CD14-positive monocyte (primary cell): Measurements from ENCODE around the gene CHIT1. TPM values are rescaled to one million over a fixed set of nuclear protein-coding genes. Genes with fewer than 3 reads are reported as not detected.

ENCODE experiments used
- DNase-seq, 3 donors: peaks; one replicate each; pipeline ENCODE4 v3.0.0-alpha.2; 2011 to 2022
- H2AFZ ChIP-seq: 2 replicates; pipeline ENCODE4 v1.6.0; 2012; ENCODE audit warnings: mild to moderate bottlenecking, low read depth, low read length, inconsistent platforms; ENCODE audit not compliant: insufficient read depth, poor library complexity, severe bottlenecking
- H3K27ac ChIP-seq, 2 donors: 1 replicate in 1 of 2; 2 replicates in 1 of 2; pipeline ENCODE4 v1.5.1; 2012 to 2013; ENCODE audit warnings: low read length in 2 of 2, control low read depth in 1 of 2, inconsistent platforms in 1 of 2, low read depth in 1 of 2, mild to moderate bottlenecking in 1 of 2
- H3K27me3 ChIP-seq, 2 donors: one replicate each; pipeline versions ENCODE4 v1.6.0 to v1.6.1; 2011 to 2013; ENCODE audit warnings: low read length in 2 of 2; ENCODE audit not compliant: control insufficient read depth in 2 of 2, insufficient read depth in 2 of 2
- H3K36me3 ChIP-seq, 2 donors: replicated peaks in 1 of 2; 1 replicate in 1 of 2; 2 replicates in 1 of 2; pipeline versions ENCODE4 v1.5.1 to v1.6.1; 2012 to 2013; ENCODE audit warnings: low read length in 2 of 2, control low read depth in 1 of 2, inconsistent platforms in 1 of 2, mild to moderate bottlenecking in 1 of 2; ENCODE audit not compliant: insufficient read depth in 2 of 2, control insufficient read depth in 1 of 2
- H3K4me1 ChIP-seq, 2 donors: 1 replicate in 1 of 2; 2 replicates in 1 of 2; pipeline versions ENCODE4 v1.5.1 to v1.6.1; 2012 to 2013; ENCODE audit warnings: low read length in 2 of 2, control low read depth in 1 of 2, inconsistent platforms in 1 of 2, mild to moderate bottlenecking in 1 of 2, moderate library complexity in 1 of 2; ENCODE audit not compliant: insufficient read depth in 2 of 2, control insufficient read depth in 1 of 2
- H3K4me2 ChIP-seq: replicated peaks from 2 replicates; pipeline ENCODE3; 2012; ENCODE audit warnings: low read length, moderate library complexity, mild to moderate bottlenecking; ENCODE audit not compliant: poor library complexity, severe bottlenecking; ENCODE audit errors: extremely low read depth
- H3K4me3 ChIP-seq, 3 experiments: fragments of 200-600 bp in 1 of 3; sonication (generic) in 1 of 3; replicated peaks in 1 of 3; 1 replicate in 2 of 3; 2 replicates in 1 of 3; pipeline ENCODE4 v1.5.1; 2011 to 2013; ENCODE audit warnings: low read length in 3 of 3, mild to moderate bottlenecking in 3 of 3, control low read depth in 2 of 3, low read depth in 2 of 3, inconsistent platforms in 1 of 3, moderate library complexity in 1 of 3
- H3K79me2 ChIP-seq: 2 replicates; pipeline ENCODE4 v1.6.0; 2012; ENCODE audit warnings: mild to moderate bottlenecking, control low read depth, inconsistent platforms, low read length, moderate library complexity; ENCODE audit not compliant: insufficient read depth
- H3K9ac ChIP-seq: 2 replicates; pipeline ENCODE4 v1.6.0; 2017; ENCODE audit warnings: low read length, mild to moderate bottlenecking; ENCODE audit not compliant: insufficient read depth, poor library complexity, severe bottlenecking
- H3K9me3 ChIP-seq, 2 donors: replicated peaks in 1 of 2; 1 replicate in 1 of 2; 2 replicates in 1 of 2; pipeline versions ENCODE4 v1.5.1 to v1.6.1; 2012 to 2013; ENCODE audit warnings: low read length in 2 of 2, control low read depth in 1 of 2; ENCODE audit not compliant: control insufficient read depth in 1 of 2, insufficient read depth in 1 of 2
- H4K20me1 ChIP-seq: 2 replicates; pipeline ENCODE4 v1.6.0; 2012; ENCODE audit warnings: mild to moderate bottlenecking, low read length, control low read depth, moderate library complexity; ENCODE audit not compliant: insufficient read depth
- H3K27ac Mint-ChIP-seq, 7 donors: one replicate each; pipeline ENCODE4 v1.8.0; 2020; ENCODE audit warnings: mild to moderate bottlenecking in 7 of 7, mixed read lengths in 7 of 7, moderate library complexity in 6 of 7, inconsistent platforms in 2 of 7
- H3K27me3 Mint-ChIP-seq, 3 donors: one replicate each; pipeline ENCODE4 v1.8.0; 2021 to 2022; ENCODE audit warnings: low read depth in 3 of 3, mild to moderate bottlenecking in 3 of 3, mixed read lengths in 3 of 3, moderate library complexity in 3 of 3, inconsistent platforms in 1 of 3
- H3K36me3 Mint-ChIP-seq, 2 donors: one replicate each; pipeline ENCODE4 v1.8.0; 2020; ENCODE audit warnings: mixed read lengths in 2 of 2, inconsistent platforms in 1 of 2, mild to moderate bottlenecking in 1 of 2
- H3K4me1 Mint-ChIP-seq: one replicate; pipeline ENCODE4 v1.8.0; 2020; ENCODE audit warnings: mild to moderate bottlenecking, mixed read lengths
- H3K4me3 Mint-ChIP-seq, 2 donors: one replicate each; pipeline ENCODE4 v1.8.0; 2020; ENCODE audit warnings: mild to moderate bottlenecking in 2 of 2, mixed read lengths in 2 of 2, moderate library complexity in 1 of 2
- H3K9me3 Mint-ChIP-seq, 7 donors: one replicate each; pipeline ENCODE4 v1.8.0; 2020 to 2022; ENCODE audit warnings: mixed read lengths in 7 of 7, mild to moderate bottlenecking in 6 of 7, moderate library complexity in 6 of 7, inconsistent platforms in 2 of 7
- CTCF ChIP-seq: fragments of 200-600 bp; IDR thresholded peaks from one replicate; pipeline ENCODE4 v1.8.0; 2022; ENCODE audit warnings: antibody characterized with exemption, mild to moderate bottlenecking
- WGBS: methylation state at CpG from one replicate; pipeline ENCODE4 v1.1.5; 2013; ENCODE audit warnings: missing lambda C conversion rate; ENCODE audit not compliant: insufficient coverage; 5-methylcytosine and 5-hydroxymethylcytosine counted together
- intact Hi-C, 2 donors: fragments of 100-400 bp; cut with micrococcal nuclease; formaldehyde crosslinking; loops; one replicate each; pipeline versions ENCODE4 v1.15.0 to v1.15.1; 2023
- polyA minus RNA-seq: library from RNA; depleted of rRNA, polyadenylated mRNA; stranded (reverse); fragments of >200 nt; gene quantifications from 2 replicates; pipeline ENCODE4 v1.2.3, GENCODE V29; 2012
- polyA plus RNA-seq, 3 donors: library from polyadenylated mRNA; depleted of rRNA in 1 of 3; unstranded in 2 of 3; stranded (reverse) in 1 of 3; fragments of 300-500 nt in 2 of 3; fragments of >200 nt in 1 of 3; fragmentation: Illumina TruSeq in 2 of 3; gene quantifications; 1 replicate in 2 of 3; 2 replicates in 1 of 3; pipeline ENCODE4 v1.2.3, GENCODE V29; 2012 to 2021
- total RNA-seq, 12 experiments: library from RNA in 1 of 12; stranded (reverse) in 1 of 12; fragments of 120-200 nt in 1 of 12; gene quantifications; one replicate each; pipeline ENCODE4 v1.2.4 and lab custom pipeline; 2013 to 2026; ENCODE audit warnings: mixed read lengths in 6 of 12, inconsistent platforms in 1 of 12

The CHIT1 gene
- 2.5 TPM for total RNA-seq (2013)
- polyA plus RNA-seq, result under 1 TPM in 2 of 3 donors, not detected in 1; 0.08 to 0.51 TPM
- polyA minus RNA-seq, result 4.8 and 11.5 TPM in 2 replicates
- total RNA-seq (lab: John Stamatoyannopoulos, UW), result 1.2 to 7.0 (median 4.1) reads per million in 11 experiments

DNA sequence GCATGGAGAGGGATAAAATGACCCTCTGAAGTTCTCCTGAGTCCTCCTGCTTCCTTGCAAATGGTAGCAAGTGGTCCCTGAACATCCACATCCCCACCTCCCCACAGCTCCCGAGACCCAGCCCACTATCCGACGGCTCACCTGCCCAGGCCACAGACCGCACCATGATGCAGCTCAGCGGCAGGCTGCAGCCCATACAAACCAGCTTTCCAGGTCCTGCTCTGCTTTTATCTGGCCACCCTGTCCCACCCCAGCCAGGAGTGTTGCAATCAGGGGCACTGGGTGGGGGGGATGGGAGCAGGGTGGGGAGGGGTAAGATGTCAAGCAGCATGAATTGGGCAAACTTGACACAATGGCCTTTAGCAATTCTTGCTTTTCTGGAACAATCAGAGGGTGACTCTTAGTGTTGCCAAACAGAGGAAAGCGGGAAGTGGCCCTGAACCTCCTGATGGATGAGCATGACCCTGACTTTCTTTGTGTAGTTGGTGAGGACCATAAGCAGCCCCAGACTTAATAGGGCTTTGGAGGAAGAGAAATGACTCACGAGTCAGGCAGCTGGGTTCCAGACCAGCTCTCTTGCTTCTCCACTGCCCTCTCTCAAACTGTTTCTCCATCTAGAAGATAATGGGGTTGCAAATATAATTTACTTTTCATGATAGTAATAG lies at the start of gene CHIT1:
Gene CHIT1, minus strand, starts transcription at position 203 of the 665 bp plus-strand sequence. Its CDS starts 37 bp downstream, at position 166.
- H3K27ac Mint-ChIP-seq, result no peak within 1 kb of the TSS
- DNase-seq, result peak in 2 of 3 donors; percentile 5 to 19
- no peak within 1 kb of the TSS for H3K4me3 ChIP-seq
- no peak within 1 kb of the TSS for H3K9ac ChIP-seq
- no peak within 1 kb of the TSS for H3K4me2 ChIP-seq
- H3K36me3 ChIP-seq, result no peaks in the 10 kb centered on the region
- peaks cover 12% of the 10 kb centered on the region for H3K4me1 Mint-ChIP-seq
- H3K9me3 ChIP-seq, result peaks cover 11 to 15% of the 10 kb centered on the region in 2 donors
- no peaks in the 10 kb centered on the region for H3K36me3 Mint-ChIP-seq
- TF ChIP-seq CTCF, result no peak
- H4K20me1 ChIP-seq, result no peaks in the 10 kb centered on the region
- 93% methylated on average over 4 of the region's 7 CpGs for WGBS
- peaks cover 0 to 6% of the 10 kb centered on the region in 2 donors for H3K4me1 ChIP-seq
- no peak within 1 kb of the TSS for H3K27ac ChIP-seq
- H3K4me3 Mint-ChIP-seq, result no peak within 1 kb of the TSS
- peaks cover 7 to 19% (median 11%) of the 10 kb centered on the region in 7 donors for H3K9me3 Mint-ChIP-seq
- intact Hi-C loops, result no loop called here
- H2AFZ ChIP-seq, result no peak within 1 kb of the TSS
- H3K27me3 ChIP-seq, result peaks cover 0 to 15% of the 10 kb centered on the region in 2 donors
- H3K27me3 Mint-ChIP-seq, result peaks cover 13 to 32% (median 27%) of the 10 kb centered on the region in 3 donors
- H3K79me2 ChIP-seq, result no peaks in the 10 kb centered on the region

- H3K27ac Mint-ChIP-seq, result peak overlapping the region in 2 of 7 donors; percentile 14 to 88
- Histone ChIP-seq H2AFZ (peak overlapping the region; percentile 71), H3K27ac (no peak overlapping the region), H4K20me1 (no peaks in the 10 kb centered on the region), H3K4me2 (no peak overlapping the region), H3K9me3 (no peaks in the 10 kb centered on the region), H3K36me3 (no peaks in the 10 kb centered on the region), H3K79me2 (no peaks in the 10 kb centered on the region), H3K4me1 (peaks cover 52 to 61% of the 10 kb centered on the region in 2 donors), H3K4me3 (no peak overlapping the region), H3K9ac (no peak overlapping the region), H3K27me3 (no peaks in the 10 kb centered on the region)
- intact Hi-C loops, result loop anchor here in 1 of 2 donors (10.0 kb wide), 1 partner anchor 126 kb away; no protein-coding TSS in a partner anchor
- TF ChIP-seq CTCF, result no peak
- DNase-seq, result no peak
- H3K4me1 Mint-ChIP-seq, result peaks cover 75% of the 10 kb centered on the region
- WGBS, result 83% methylated on average over 6 of the region's 8 CpGs
- H3K4me3 Mint-ChIP-seq, result peak overlapping the region in 1 of 2 donors; percentile 59
- peaks cover 3 to 12% of the 10 kb centered on the region in 2 donors for H3K36me3 Mint-ChIP-seq
- H3K9me3 Mint-ChIP-seq, result peaks cover 0 to 2% (median 0%) of the 10 kb centered on the region in 7 donors
- peaks cover 0 to 8% (median 2%) of the 10 kb centered on the region in 3 donors for H3K27me3 Mint-ChIP-seq
Measured at GRCh38 chr1:203278885-203279406, 49.5 kb upstream of the CHIT1 start.
